ENCODE measurements around the gene KRT20. TPM values are rescaled to one million over a fixed set of nuclear protein-coding genes. Genes with fewer than 3 reads are reported as not detected.

KRT20 gene
- total RNA-seq, 1 experiment from 2014 or later: 0.13 TPM

DNA sequence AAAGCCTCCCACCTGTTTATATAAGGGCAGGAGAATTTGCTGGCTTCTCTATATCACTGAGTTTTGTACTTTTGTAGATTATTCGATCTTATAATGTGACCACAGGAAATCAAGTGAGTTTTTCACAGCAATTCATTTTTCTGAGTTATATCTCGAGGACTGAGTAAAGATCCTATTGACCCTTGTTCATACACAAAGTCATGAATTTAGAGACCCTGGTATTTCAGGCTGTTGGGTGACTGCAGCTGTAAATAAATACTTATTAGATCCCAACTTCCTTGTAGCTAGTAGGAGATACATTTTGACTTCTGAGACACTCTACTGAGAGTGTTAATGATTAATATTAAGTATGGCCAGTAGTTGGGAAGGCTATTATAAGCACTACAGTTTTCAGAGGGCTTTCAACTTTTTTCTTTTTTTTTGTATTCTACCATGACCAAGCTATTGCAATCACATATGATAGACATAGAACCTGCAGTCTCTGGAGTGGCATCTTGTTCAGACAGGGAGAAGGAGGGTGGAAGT, 3.2 kb upstream of the KRT20 start:
- Histone ChIP-seq H3K9me3 (ENCODE audit: control insufficient read depth, insufficient read depth, low read depth, low read length) (no peaks in the 10 kb centered on the region), H3K27ac (ENCODE audit: low read length) (no peak overlapping the region), H3K4me1 (ENCODE audit: control insufficient read depth, insufficient read depth, low read length) (no peaks in the 10 kb centered on the region), H3K4me3 (ENCODE audit: low read depth in 2 of 2, low read length in 2 of 2) (no peak overlapping the region), H3K36me3 (ENCODE audit: control insufficient read depth, insufficient read depth, low read length) (no peaks in the 10 kb centered on the region), H3K27me3 (ENCODE audit: control insufficient read depth, insufficient read depth, low read length) (peaks cover 7% of the 10 kb centered on the region)
- POLR2A ChIA-PET: no interaction called here
- DNase-seq (ENCODE audit: low read depth, low spot score) (no peak), ATAC-seq (no peak)
- TF ChIP-seq, protein P1, sequence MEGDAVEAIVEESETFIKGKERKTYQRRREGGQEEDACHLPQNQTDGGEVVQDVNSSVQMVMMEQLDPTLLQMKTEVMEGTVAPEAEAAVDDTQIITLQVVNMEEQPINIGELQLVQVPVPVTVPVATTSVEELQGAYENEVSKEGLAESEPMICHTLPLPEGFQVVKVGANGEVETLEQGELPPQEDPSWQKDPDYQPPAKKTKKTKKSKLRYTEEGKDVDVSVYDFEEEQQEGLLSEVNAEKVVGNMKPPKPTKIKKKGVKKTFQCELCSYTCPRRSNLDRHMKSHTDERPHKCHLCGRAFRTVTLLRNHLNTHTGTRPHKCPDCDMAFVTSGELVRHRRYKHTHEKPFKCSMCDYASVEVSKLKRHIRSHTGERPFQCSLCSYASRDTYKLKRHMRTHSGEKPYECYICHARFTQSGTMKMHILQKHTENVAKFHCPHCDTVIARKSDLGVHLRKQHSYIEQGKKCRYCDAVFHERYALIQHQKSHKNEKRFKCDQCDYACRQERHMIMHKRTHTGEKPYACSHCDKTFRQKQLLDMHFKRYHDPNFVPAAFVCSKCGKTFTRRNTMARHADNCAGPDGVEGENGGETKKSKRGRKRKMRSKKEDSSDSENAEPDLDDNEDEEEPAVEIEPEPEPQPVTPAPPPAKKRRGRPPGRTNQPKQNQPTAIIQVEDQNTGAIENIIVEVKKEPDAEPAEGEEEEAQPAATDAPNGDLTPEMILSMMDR (IDR thresholded peaks at IDR 0.05): no peak
- no peak for TF ChIP-seq SIN3A (IDR thresholded peaks at IDR 0.05; ENCODE audit: borderline replicate concordance, insufficient read depth, low read depth, low read length)
- in situ Hi-C loops (cut with HindIII; ENCODE audit: low pct_unique_long_range_greater_than_20kb, low sequenced_read_pairs) (no loop called here), intact Hi-C loops (cut with micrococcal nuclease; ENCODE audit: unreplicated experiment) (no loop called here)
- BruUV-seq (replicated peaks): no TSS peak
- CTCF ChIA-PET: no interaction called here

DNA sequence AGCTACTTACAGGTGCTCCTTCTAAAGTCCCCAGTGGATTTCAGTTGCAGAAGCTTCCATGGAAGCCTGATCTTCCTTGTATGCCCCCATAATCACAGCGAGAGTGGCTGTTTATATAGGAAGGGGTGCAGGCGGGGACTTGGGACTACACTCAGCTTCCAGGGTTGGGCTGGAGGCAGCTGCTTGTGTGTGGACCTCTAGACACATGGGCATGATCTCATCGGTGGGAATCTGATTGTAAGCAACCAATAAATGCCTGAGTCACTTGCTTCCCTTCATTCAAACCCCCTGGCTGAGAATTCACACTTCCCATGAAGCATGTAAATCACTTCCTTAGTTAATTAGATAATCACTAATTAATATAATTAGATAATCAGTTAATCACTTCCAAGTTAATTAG, 1.0 kb upstream of the KRT20 start:
- ATAC-seq: no peak
- Histone ChIP-seq H3K4me3 (ENCODE audit: low read depth in 2 of 2, low read length in 2 of 2) (no peak overlapping the region), H3K9me3 (ENCODE audit: control insufficient read depth, insufficient read depth, low read depth, low read length) (no peaks in the 10 kb centered on the region), H3K36me3 (ENCODE audit: control insufficient read depth, insufficient read depth, low read length) (no peaks in the 10 kb centered on the region), H3K4me1 (ENCODE audit: control insufficient read depth, insufficient read depth, low read length) (no peaks in the 10 kb centered on the region), H3K27ac (ENCODE audit: low read length) (no peak overlapping the region), H3K27me3 (ENCODE audit: control insufficient read depth, insufficient read depth, low read length) (peaks cover 7% of the 10 kb centered on the region)
- no peak for DNase-seq (ENCODE audit: low read depth, low spot score)
- in situ Hi-C loops (cut with HindIII; ENCODE audit: low pct_unique_long_range_greater_than_20kb, low sequenced_read_pairs): no loop called here
- ChIA-PET POLR2A (no interaction called here), CTCF (interaction anchor here (0.5 kb wide), 1 partner anchor 23 kb away, joined by 3 read pairs; no protein-coding TSS in a partner anchor)
- TF ChIP-seq, protein P2, sequence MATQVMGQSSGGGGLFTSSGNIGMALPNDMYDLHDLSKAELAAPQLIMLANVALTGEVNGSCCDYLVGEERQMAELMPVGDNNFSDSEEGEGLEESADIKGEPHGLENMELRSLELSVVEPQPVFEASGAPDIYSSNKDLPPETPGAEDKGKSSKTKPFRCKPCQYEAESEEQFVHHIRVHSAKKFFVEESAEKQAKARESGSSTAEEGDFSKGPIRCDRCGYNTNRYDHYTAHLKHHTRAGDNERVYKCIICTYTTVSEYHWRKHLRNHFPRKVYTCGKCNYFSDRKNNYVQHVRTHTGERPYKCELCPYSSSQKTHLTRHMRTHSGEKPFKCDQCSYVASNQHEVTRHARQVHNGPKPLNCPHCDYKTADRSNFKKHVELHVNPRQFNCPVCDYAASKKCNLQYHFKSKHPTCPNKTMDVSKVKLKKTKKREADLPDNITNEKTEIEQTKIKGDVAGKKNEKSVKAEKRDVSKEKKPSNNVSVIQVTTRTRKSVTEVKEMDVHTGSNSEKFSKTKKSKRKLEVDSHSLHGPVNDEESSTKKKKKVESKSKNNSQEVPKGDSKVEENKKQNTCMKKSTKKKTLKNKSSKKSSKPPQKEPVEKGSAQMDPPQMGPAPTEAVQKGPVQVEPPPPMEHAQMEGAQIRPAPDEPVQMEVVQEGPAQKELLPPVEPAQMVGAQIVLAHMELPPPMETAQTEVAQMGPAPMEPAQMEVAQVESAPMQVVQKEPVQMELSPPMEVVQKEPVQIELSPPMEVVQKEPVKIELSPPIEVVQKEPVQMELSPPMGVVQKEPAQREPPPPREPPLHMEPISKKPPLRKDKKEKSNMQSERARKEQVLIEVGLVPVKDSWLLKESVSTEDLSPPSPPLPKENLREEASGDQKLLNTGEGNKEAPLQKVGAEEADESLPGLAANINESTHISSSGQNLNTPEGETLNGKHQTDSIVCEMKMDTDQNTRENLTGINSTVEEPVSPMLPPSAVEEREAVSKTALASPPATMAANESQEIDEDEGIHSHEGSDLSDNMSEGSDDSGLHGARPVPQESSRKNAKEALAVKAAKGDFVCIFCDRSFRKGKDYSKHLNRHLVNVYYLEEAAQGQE (IDR thresholded peaks at IDR 0.05; ENCODE audit: insufficient read depth in 1 of 2, low read depth in 2 of 2, low read length in 1 of 2): no peak
- no peak for TF ChIP-seq POLR2AphosphoS5 (IDR thresholded peaks at IDR 0.05; ENCODE audit: low read depth, low read length)
- no TSS peak for BruUV-seq (replicated peaks)
- intact Hi-C loops (cut with micrococcal nuclease; ENCODE audit: unreplicated experiment): no loop called here

DNA sequence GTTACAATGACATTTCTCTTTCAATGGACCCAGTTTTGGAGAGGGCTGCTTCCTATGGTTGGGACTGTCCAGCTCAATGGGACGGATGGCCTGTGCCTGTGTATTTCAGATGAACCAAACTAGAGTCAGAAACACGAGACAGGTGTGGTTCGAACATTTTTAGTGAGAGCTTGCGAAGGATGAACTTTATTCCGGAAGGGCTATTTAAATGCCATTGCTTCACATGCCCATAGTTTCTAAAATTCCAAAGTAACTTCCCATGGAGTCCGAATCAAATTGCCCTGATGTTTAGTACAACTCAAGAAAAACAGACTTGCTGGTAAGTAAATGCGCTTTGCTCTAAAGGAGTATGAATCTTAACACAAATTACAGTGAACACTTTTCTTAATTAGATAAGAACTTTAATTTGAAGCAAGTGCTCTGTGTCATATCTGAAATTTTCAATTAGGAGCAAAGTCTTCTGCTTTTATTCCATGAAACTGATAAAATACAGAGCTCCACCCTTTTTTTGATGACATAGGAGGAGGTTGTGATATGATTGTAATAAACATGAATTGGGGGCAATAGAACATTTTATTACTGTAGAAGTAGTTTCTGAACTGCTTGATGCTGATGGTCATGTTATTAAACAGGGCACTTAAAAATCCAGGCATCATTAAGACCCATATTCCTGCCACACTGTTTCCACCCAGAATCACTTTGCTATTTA, 1.3 kb downstream of the KRT20 start:
- Histone ChIP-seq H3K27ac (ENCODE audit: low read length) (no peak overlapping the region), H3K27me3 (ENCODE audit: control insufficient read depth, insufficient read depth, low read length) (peaks cover 7% of the 10 kb centered on the region), H3K9me3 (ENCODE audit: control insufficient read depth, insufficient read depth, low read depth, low read length) (no peaks in the 10 kb centered on the region), H3K4me1 (ENCODE audit: control insufficient read depth, insufficient read depth, low read length) (no peaks in the 10 kb centered on the region), H3K36me3 (ENCODE audit: control insufficient read depth, insufficient read depth, low read length) (no peaks in the 10 kb centered on the region), H3K4me3 (ENCODE audit: low read depth in 2 of 2, low read length in 2 of 2) (no peak overlapping the region)
- DNase-seq (ENCODE audit: low read depth, low spot score): no peak
- intact Hi-C loops (cut with micrococcal nuclease; ENCODE audit: unreplicated experiment): no loop called here
- POLR2A ChIA-PET: no interaction called here
- TF ChIP-seq, protein P2 (IDR thresholded peaks at IDR 0.05; ENCODE audit: insufficient read depth in 1 of 2, low read depth in 2 of 2, low read length in 1 of 2): no peak
- no peak for TF ChIP-seq POLR2AphosphoS5 (IDR thresholded peaks at IDR 0.05; ENCODE audit: low read depth, low read length)
- TF ChIP-seq, protein P1 (IDR thresholded peaks at IDR 0.05): no peak
- TF ChIP-seq TCF7L2 (IDR thresholded peaks at IDR 0.05; ENCODE audit: low read depth, low read length): no peak
- TF ChIP-seq SIN3A (IDR thresholded peaks at IDR 0.05; ENCODE audit: borderline replicate concordance, insufficient read depth, low read depth, low read length): no peak
- no TSS peak for BruUV-seq (replicated peaks)
- no peak for ATAC-seq
- CTCF ChIA-PET: interaction anchor here (0.9 kb wide), 1 partner anchor 11 kb away, joined by 3 read pairs; no protein-coding TSS in a partner anchor
- in situ Hi-C loops (cut with HindIII; ENCODE audit: low pct_unique_long_range_greater_than_20kb, low sequenced_read_pairs): no loop called here
